GM19467 (cell line): ENCODE measurements around the gene FAM227B.
"Not testable (repeated sequence)": the region's sequence is repeated elsewhere in the genome, so short reads cannot be mapped to it uniquely, and the experiment has no call there.

Experiments used
- ATAC-seq: cut with Tn5 transposase; IDR thresholded peaks from one replicate; pipeline ENCODE4 v1.9.1; 2021; ENCODE audit warnings: mild to moderate bottlenecking, moderate library complexity; ENCODE audit not compliant: unreplicated experiment

Gene FAM227B

GRCh38 chr15:49441816-49442215, 178.8 kb downstream of the FAM227B start:
- no peak for ATAC-seq

- no peak for ATAC-seq
These were observed 179.3 kb downstream of the FAM227B start for GRCh38 chr15:49441356-49441755.

GRCh38 chr15:49439678-49440395, 180.8 kb downstream of the FAM227B start:
- ATAC-seq, result no peak

- ATAC-seq, result peak; percentile 88
These were observed 181.5 kb downstream of the FAM227B start for GRCh38 chr15:49438962-49439631.

- ATAC-seq, result no peak
These were observed 183.9 kb downstream of the FAM227B start for GRCh38 chr15:49436751-49437150.

- no peak for ATAC-seq
These were observed 185.4 kb downstream of the FAM227B start for GRCh38 chr15:49435174-49435573.

GRCh38 chr15:49430046-49430445, 190.6 kb downstream of the FAM227B start:
- no peak for ATAC-seq

GRCh38 chr15:49428409-49429095, 192.1 kb downstream of the FAM227B start:
- ATAC-seq, result no peak

GRCh38 chr15:49427372-49427771, 193.2 kb downstream of the FAM227B start:
- ATAC-seq, result no peak

- ATAC-seq, result no peak
These were observed 195.7 kb downstream of the FAM227B start for GRCh38 chr15:49424954-49425353.

GRCh38 chr15:49423901-49424550, 196.6 kb downstream of the FAM227B start:
- no peak for ATAC-seq

- ATAC-seq, result no peak
These were observed 197.6 kb downstream of the FAM227B start, which contains the start of gene FGF7 for GRCh38 chr15:49423021-49423420. Gene FGF7, plus strand, starts transcription at chr15:49423242. Its CDS starts 1,056 bp downstream, at chr15:49424298.

GRCh38 chr15:49421991-49422390, 198.6 kb downstream of the FAM227B start:
- ATAC-seq, result no peak

GRCh38 chr15:49418811-49419210, 201.8 kb downstream of the FAM227B start:
- ATAC-seq, result no peak

GRCh38 chr15:49415638-49416037, 205.0 kb downstream of the FAM227B start:
- no peak for ATAC-seq

GRCh38 chr15:49415149-49415548, 205.5 kb downstream of the FAM227B start:
- ATAC-seq, result no peak

- no peak for ATAC-seq
These were observed 207.8 kb downstream of the FAM227B start for GRCh38 chr15:49412797-49413196.

GRCh38 chr15:49410641-49411040, 210.0 kb downstream of the FAM227B start:
- ATAC-seq, result no peak

- no peak for ATAC-seq
These were observed 214.1 kb downstream of the FAM227B start for GRCh38 chr15:49406352-49407118.

- not testable (repeated sequence) for ATAC-seq
These were observed 217.9 kb downstream of the FAM227B start for GRCh38 chr15:49402515-49403296.
